Measurements from ENCODE around the gene GBX2. TPM values are rescaled to one million over a fixed set of nuclear protein-coding genes. Genes with fewer than 3 reads are reported as not detected.

GBX2 gene
- total RNA-seq, 2 donors from 2014 or later, result not detected

- ATAC-seq (no peak), DNase-seq (no peak)
- H3K4me1 ChIP-seq, result no peaks in the 10 kb centered on the region
- no peak overlapping the region for H3K27ac ChIP-seq
- H3K9me3 ChIP-seq, result peaks cover 0 to 9% (median 0%) of the 10 kb centered on the region in 3 donors
- 82 to 87% methylated on average over 5 of the region's 5 CpGs for WGBS, 2 donors
- H3K4me3 ChIP-seq, result no peak overlapping the region
- TF ChIP-seq POLR2A (IDR thresholded peaks at IDR 0.05) (no peak), CTCF (IDR thresholded peaks at IDR 0.05) (no peak)
- no peaks in the 10 kb centered on the region for H3K36me3 ChIP-seq (replicated peaks in 1 of 2; ENCODE audit: insufficient read depth in 1 of 2, low read depth in 2 of 2)
- intact Hi-C loops (cut with DNase I), result no loop called here
- no peaks in the 10 kb centered on the region for H3K27me3 ChIP-seq
Observed at GRCh38 chr2:236204953-236205352, 36.8 kb upstream of the GBX2 start.

- Histone ChIP-seq H3K4me1 (no peaks in the 10 kb centered on the region), H3K36me3 (replicated peaks in 1 of 2; ENCODE audit: insufficient read depth in 1 of 2, low read depth in 2 of 2) (no peaks in the 10 kb centered on the region), H3K9me3 (peaks cover 0 to 5% (median 0%) of the 10 kb centered on the region in 3 donors), H3K27ac (no peak overlapping the region), H3K27me3 (no peaks in the 10 kb centered on the region), H3K4me3 (no peak overlapping the region)
- TF ChIP-seq CTCF (IDR thresholded peaks at IDR 0.05), result no peak
- TF ChIP-seq POLR2A (IDR thresholded peaks at IDR 0.05), result no peak
- DNase-seq, result no peak
- ATAC-seq, result no peak
- intact Hi-C loops (cut with DNase I), result no loop called here
- 49 to 58% methylated on average over 6 to 7 of the region's 7 CpGs for WGBS, 2 donors
Observed at GRCh38 chr2:236200378-236200777, 32.2 kb upstream of the GBX2 start.

- no peak for ATAC-seq
- H3K4me3 ChIP-seq, result no peak overlapping the region
- H3K9me3 ChIP-seq, result no peaks in the 10 kb centered on the region
- no peaks in the 10 kb centered on the region for H3K27me3 ChIP-seq
- intact Hi-C loops (cut with DNase I), result no loop called here
- no peaks in the 10 kb centered on the region for H3K4me1 ChIP-seq
- H3K27ac ChIP-seq, result no peak overlapping the region
- no peak for DNase-seq
- H3K36me3 ChIP-seq (replicated peaks in 1 of 2; ENCODE audit: insufficient read depth in 1 of 2, low read depth in 2 of 2), result no peaks in the 10 kb centered on the region
- WGBS, 2 donors, result 66 to 73% methylated on average over 4 to 7 of the region's 7 CpGs
- TF ChIP-seq POLR2A (IDR thresholded peaks at IDR 0.05) (no peak), CTCF (IDR thresholded peaks at IDR 0.05) (no peak)
Observed at GRCh38 chr2:236196366-236196765, 28.2 kb upstream of the GBX2 start.

GRCh38 chr2:236195726-236196125, 27.5 kb upstream of the GBX2 start:
- 77 to 78% methylated on average over 12 of the region's 12 CpGs for WGBS, 2 donors
- Histone ChIP-seq H3K9me3 (no peaks in the 10 kb centered on the region), H3K4me1 (no peaks in the 10 kb centered on the region), H3K27ac (no peak overlapping the region), H3K36me3 (replicated peaks in 1 of 2; ENCODE audit: insufficient read depth in 1 of 2, low read depth in 2 of 2) (no peaks in the 10 kb centered on the region), H3K4me3 (no peak overlapping the region), H3K27me3 (no peaks in the 10 kb centered on the region)
- intact Hi-C loops (cut with DNase I), result no loop called here
- DNase-seq (no peak), ATAC-seq (no peak)
- no peak for TF ChIP-seq POLR2A (IDR thresholded peaks at IDR 0.05)
- no peak for TF ChIP-seq CTCF (IDR thresholded peaks at IDR 0.05)

- ATAC-seq, result no peak
Observed at GRCh38 chr2:236194786-236195185, 26.6 kb upstream of the GBX2 start.

More at GRCh38 chr2:236194786-236195185, 26.6 kb upstream of the GBX2 start:
- Histone ChIP-seq H3K36me3 (replicated peaks in 1 of 2; ENCODE audit: insufficient read depth in 1 of 2, low read depth in 2 of 2) (no peaks in the 10 kb centered on the region), H3K27ac (no peak overlapping the region), H3K4me3 (no peak overlapping the region), H3K9me3 (no peaks in the 10 kb centered on the region), H3K27me3 (no peaks in the 10 kb centered on the region), H3K4me1 (no peaks in the 10 kb centered on the region)
- intact Hi-C loops (cut with DNase I), result no loop called here
- no peak for DNase-seq
- 81 to 84% methylated on average over 12 of the region's 12 CpGs for WGBS, 2 donors
- TF ChIP-seq POLR2A (IDR thresholded peaks at IDR 0.05), result no peak
- no peak for TF ChIP-seq CTCF (IDR thresholded peaks at IDR 0.05)
